ENCODE measurements around the gene NRN1L. TPM values are rescaled to one million over a fixed set of nuclear protein-coding genes. Genes with fewer than 3 reads are reported as not detected.
A peak's percentile ranks its signal among the peaks of the same experiment; 100 is the strongest.

NRN1L gene
- total RNA-seq, 1 donor from 2014 or later: not detected

DNA sequence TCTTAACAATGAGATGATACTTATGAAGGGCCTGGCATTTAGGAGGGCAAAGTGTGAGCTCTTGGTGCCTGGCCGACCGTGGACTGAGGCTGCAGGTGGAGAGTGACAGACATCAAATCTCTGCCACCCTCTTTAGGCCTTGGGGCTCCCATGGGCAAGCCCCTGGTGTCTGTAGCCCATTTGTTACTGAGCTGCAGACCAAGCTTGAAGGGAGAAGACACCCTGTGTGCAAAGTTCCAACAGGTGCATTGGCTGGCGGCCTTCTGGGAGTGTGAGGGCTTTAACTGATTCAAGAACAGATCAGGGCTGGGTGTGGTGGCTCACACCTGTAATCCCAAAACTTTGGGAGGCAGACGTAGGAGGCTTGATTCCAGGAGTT lies 47.8 kb downstream of the NRN1L start:
- peaks cover 29% of the 10 kb centered on the region for H3K4me1 ChIP-seq
- H3K27me3 ChIP-seq: no peaks in the 10 kb centered on the region
- TF ChIP-seq, protein P1, sequence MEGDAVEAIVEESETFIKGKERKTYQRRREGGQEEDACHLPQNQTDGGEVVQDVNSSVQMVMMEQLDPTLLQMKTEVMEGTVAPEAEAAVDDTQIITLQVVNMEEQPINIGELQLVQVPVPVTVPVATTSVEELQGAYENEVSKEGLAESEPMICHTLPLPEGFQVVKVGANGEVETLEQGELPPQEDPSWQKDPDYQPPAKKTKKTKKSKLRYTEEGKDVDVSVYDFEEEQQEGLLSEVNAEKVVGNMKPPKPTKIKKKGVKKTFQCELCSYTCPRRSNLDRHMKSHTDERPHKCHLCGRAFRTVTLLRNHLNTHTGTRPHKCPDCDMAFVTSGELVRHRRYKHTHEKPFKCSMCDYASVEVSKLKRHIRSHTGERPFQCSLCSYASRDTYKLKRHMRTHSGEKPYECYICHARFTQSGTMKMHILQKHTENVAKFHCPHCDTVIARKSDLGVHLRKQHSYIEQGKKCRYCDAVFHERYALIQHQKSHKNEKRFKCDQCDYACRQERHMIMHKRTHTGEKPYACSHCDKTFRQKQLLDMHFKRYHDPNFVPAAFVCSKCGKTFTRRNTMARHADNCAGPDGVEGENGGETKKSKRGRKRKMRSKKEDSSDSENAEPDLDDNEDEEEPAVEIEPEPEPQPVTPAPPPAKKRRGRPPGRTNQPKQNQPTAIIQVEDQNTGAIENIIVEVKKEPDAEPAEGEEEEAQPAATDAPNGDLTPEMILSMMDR (IDR thresholded peaks at IDR 0.05): no peak
- TF ChIP-seq POLR2A (IDR thresholded peaks at IDR 0.05) (no peak), POLR2AphosphoS5 (IDR thresholded peaks at IDR 0.05; ENCODE audit: insufficient read depth in 1 of 2, low read depth in 1 of 2) (no peak)
- intact Hi-C loops (cut with DNase I): loop anchor here (5.0 kb wide), 1 partner anchor 115 kb away; no protein-coding TSS in a partner anchor
- no peak overlapping the region for H3K4me3 ChIP-seq
- DNase-seq (ENCODE audit: extremely low spot score in 2 of 2): no peak
- H3K9me3 ChIP-seq: no peaks in the 10 kb centered on the region
- H3K27ac ChIP-seq: no peak overlapping the region
- peaks cover 0 to 16% of the 10 kb centered on the region in 2 donors for H3K36me3 ChIP-seq

- intact Hi-C loops (cut with DNase I): loop anchor here (5.0 kb wide), 1 partner anchor 117 kb away; no protein-coding TSS in a partner anchor
- H3K27ac ChIP-seq: no peak overlapping the region
- H3K36me3 ChIP-seq: peaks cover 0 to 7% of the 10 kb centered on the region in 2 donors
- peaks cover 29% of the 10 kb centered on the region for H3K4me1 ChIP-seq
- H3K27me3 ChIP-seq: no peaks in the 10 kb centered on the region
- no peak for DNase-seq (ENCODE audit: extremely low spot score in 2 of 2)
- H3K9me3 ChIP-seq: no peaks in the 10 kb centered on the region
- no peak for TF ChIP-seq POLR2A (IDR thresholded peaks at IDR 0.05)
- TF ChIP-seq, protein P1 (IDR thresholded peaks at IDR 0.05): no peak
- TF ChIP-seq POLR2AphosphoS5 (IDR thresholded peaks at IDR 0.05; ENCODE audit: insufficient read depth in 1 of 2, low read depth in 1 of 2): no peak
- no peak overlapping the region for H3K4me3 ChIP-seq
Measured at GRCh38 chr16:67933805-67934204, 49.1 kb downstream of the NRN1L start.

- Histone ChIP-seq H3K4me3 (peak overlapping the region; percentile 82 to 97), H3K4me1 (peaks cover 31% of the 10 kb centered on the region), H3K36me3 (peaks cover 0 to 7% of the 10 kb centered on the region in 2 donors), H3K9me3 (no peaks in the 10 kb centered on the region), H3K27me3 (no peaks in the 10 kb centered on the region), H3K27ac (peak overlapping the region; percentile 95)
- intact Hi-C loops (cut with DNase I): loop anchor here (5.0 kb wide), 2 partner anchors 42 to 117 kb away; partner anchors contain the start of gene PSKH1
- TF ChIP-seq POLR2A (IDR thresholded peaks at IDR 0.05) (no peak), POLR2AphosphoS5 (IDR thresholded peaks at IDR 0.05; ENCODE audit: insufficient read depth in 1 of 2, low read depth in 1 of 2) (no peak)
- TF ChIP-seq, protein P1 (IDR thresholded peaks at IDR 0.05): no peak
- no peak for DNase-seq (ENCODE audit: extremely low spot score in 2 of 2)
Measured at GRCh38 chr16:67934306-67935100, 49.8 kb downstream of the NRN1L start.

DNA sequence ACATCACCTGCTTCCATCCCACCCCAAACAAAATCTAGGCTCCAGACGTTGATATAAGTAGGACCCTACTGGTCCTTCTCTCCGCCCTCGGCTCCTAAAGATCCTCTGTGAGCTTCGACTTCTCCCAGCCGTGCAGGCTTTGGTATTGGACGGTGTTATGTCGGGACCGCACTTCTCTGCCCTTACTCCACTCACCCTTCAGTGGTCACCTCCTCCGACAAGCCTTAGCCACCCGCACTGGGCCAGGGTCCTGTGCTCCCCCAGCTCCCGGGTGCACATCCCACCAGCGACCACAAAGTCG lies 50.4 kb downstream of the NRN1L start:
- Histone ChIP-seq H3K36me3 (peaks cover 0 to 10% of the 10 kb centered on the region in 2 donors), H3K27ac (peak overlapping the region; percentile 95), H3K9me3 (no peaks in the 10 kb centered on the region), H3K27me3 (no peaks in the 10 kb centered on the region), H3K4me3 (peak overlapping the region; percentile 82 to 97), H3K4me1 (peaks cover 36% of the 10 kb centered on the region)
- no peak for TF ChIP-seq POLR2A (IDR thresholded peaks at IDR 0.05)
- TF ChIP-seq POLR2AphosphoS5 (IDR thresholded peaks at IDR 0.05; ENCODE audit: insufficient read depth in 1 of 2, low read depth in 1 of 2): no peak
- TF ChIP-seq, protein P1 (IDR thresholded peaks at IDR 0.05): no peak
- intact Hi-C loops (cut with DNase I): loop anchor here (5.0 kb wide), 1 partner anchor 43 kb away; the partner anchor contains the start of gene PSKH1
- no peak for DNase-seq (ENCODE audit: extremely low spot score in 2 of 2)
